ENCODE data around the gene COX6B1.

Gene COX6B1

DNA sequence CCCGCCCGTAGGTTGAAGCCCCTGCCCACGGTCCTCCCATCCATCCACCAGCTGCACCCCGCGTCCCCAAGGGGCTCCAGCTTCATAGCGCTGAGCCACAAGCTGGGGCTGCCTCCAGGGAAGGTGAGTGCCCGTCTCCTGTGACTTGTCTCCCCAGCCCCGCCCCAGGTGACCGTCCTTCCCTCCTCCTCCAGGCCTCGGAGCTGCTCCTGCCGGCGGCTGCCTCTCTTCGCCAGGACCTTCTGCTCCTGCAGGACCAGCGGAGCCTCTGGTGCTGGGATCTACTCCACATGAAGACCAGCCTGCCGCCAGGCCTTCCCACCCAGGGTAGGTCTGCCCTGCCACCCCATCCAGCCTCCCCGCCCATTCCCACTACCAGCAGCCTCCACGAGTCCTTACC is 28.1 kb upstream of the COX6B1 start:
- TF ChIP-seq CTCF (IDR thresholded peaks at IDR 0.05; ENCODE audit: low read depth, low read length) = no peak
- H3K4me3 ChIP-seq (replicated peaks in 1 of 2; ENCODE audit: low read depth in 2 of 2, low read length in 2 of 2) = no peak overlapping the region
- DNase-seq (ENCODE audit: low read depth in 2 of 2) = no peak

DNA sequence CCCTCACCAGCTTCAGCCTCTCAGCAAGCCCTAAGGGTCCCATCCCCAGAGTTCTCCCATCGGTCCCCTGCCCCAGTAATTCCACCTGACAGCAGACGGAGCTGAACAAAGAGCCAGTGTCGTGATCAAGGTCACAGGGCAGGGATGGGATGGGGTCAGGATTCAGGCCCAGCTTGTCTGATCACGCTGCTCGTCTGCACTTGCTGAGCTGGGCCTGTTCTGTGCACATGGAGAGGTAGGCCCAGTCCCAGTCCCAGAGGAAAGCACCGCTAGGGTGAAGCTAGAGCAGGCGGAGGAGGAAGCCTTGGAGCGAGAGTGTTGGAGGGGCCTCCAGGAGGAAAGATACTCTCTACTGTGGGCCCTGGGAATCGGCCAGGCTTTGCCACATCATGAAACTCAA is 26.4 kb upstream of the COX6B1 start:
- no peak for DNase-seq (ENCODE audit: low read depth in 2 of 2)
- TF ChIP-seq CTCF (IDR thresholded peaks at IDR 0.05; ENCODE audit: low read depth, low read length) = no peak
- no peak overlapping the region for H3K4me3 ChIP-seq (replicated peaks in 1 of 2; ENCODE audit: low read depth in 2 of 2, low read length in 2 of 2)

DNA sequence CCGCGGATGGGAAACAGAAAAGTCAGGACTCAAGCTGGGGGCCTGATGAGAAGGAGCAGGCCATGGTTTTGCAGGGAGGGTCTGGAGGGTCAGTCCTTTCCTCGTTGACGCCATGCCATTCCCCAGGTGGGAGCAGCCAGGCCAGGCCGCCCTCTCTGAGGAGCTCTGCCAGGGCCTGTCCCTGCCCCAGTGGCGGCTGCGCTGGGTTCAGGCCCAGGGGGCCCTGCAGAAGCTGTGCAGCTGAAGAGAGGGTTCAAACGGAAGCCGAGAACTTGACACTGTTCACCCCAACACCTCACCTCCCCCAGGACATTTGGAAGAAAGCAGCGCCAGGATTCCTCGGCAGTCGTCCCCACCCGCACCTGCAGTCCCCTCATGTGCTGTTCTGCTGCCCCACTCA is 25.4 kb upstream of the COX6B1 start:
- TF ChIP-seq CTCF (IDR thresholded peaks at IDR 0.05; ENCODE audit: low read depth, low read length) = no peak
- DNase-seq (ENCODE audit: low read depth in 2 of 2) = no peak
- H3K4me3 ChIP-seq (replicated peaks in 1 of 2; ENCODE audit: low read depth in 2 of 2, low read length in 2 of 2) = no peak overlapping the region

DNA sequence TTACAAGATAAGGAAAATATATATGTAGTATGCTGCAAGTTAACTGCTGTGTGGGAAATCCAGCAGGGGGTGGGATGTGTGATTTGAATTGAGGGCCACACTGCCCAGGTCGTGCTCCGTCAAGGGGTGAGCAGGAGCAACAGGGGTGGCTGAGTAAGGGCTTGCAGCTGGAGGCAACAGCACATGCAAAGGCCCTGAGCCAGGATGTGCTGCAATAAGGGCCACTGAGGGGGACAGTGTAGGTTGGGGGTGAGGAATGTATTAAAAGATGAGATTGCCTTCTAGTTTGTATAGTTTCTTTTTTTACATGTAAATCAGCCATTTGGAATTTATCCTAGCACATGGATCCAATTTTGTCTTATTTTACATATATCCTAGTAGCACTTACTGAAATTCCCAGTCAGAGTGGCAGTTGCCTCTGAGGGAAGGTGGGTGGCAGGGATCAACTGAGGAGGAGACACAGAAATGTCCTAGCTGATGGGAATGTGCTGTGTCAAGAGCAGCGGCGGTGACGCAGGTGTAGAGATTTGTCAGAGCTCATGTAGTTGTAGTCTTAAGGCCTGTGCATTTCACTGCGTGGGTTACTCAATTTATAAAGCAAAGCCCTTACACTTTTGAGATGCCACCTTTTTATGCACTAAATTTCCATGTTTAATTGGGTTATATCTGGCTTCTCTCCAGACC is 24.7 kb upstream of the COX6B1 start:
- no peak for TF ChIP-seq CTCF (IDR thresholded peaks at IDR 0.05; ENCODE audit: low read depth, low read length)
- no peak for DNase-seq (ENCODE audit: low read depth in 2 of 2)

GRCh38 chr19:35628264-35628564 is 19.9 kb upstream of the COX6B1 start:
- DNase-seq (ENCODE audit: low read depth in 2 of 2) = no peak
- peak overlapping the region; percentile 84 to 99 for H3K4me3 ChIP-seq (replicated peaks in 1 of 2; ENCODE audit: low read depth in 2 of 2, low read length in 2 of 2)
- TF ChIP-seq CTCF (IDR thresholded peaks at IDR 0.05; ENCODE audit: low read depth, low read length) = no peak

More for the DNA sequence above, 24.7 kb upstream of the COX6B1 start:
- no peak overlapping the region for H3K4me3 ChIP-seq (replicated peaks in 1 of 2; ENCODE audit: low read depth in 2 of 2, low read length in 2 of 2)

- TF ChIP-seq CTCF (IDR thresholded peaks at IDR 0.05; ENCODE audit: low read depth, low read length) = no peak
- H3K4me3 ChIP-seq (replicated peaks in 1 of 2; ENCODE audit: low read depth in 2 of 2, low read length in 2 of 2) = peak within 1 kb of the TSS; percentile 84 to 99
- DNase-seq (ENCODE audit: low read depth in 2 of 2) = peak; percentile 99
Observed at GRCh38 chr19:35628565-35629331, 19.4 kb upstream of the COX6B1 start, which contains the start of gene RBM42. Gene RBM42, plus strand, starts transcription at chr19:35629036. Its CDS starts 118 bp downstream, at chr19:35629154.

All from cardiac fibroblast (primary cell).